Gastrocnemius medialis (tissue), 4 donors: ENCODE data around the gene EPO. TPM values are rescaled to one million over a fixed set of nuclear protein-coding genes. Genes with fewer than 3 reads are reported as not detected.
A peak's percentile ranks its signal among the peaks of the same experiment; 100 is the strongest.

Experiments used
- ATAC-seq, 2 donors: fragments of 150-250 bp; one replicate each; pipeline ENCODE4 v1.9.1; 2016
- DNase-seq, 2 donors: peaks; one replicate each; pipeline ENCODE4 v3.0.0-alpha.2; 2019
- H3K27ac ChIP-seq, 4 donors: fragments of 200-600 bp; sonication (generic); 1 replicate in 1 of 4; 2 replicates in 3 of 4; pipeline ENCODE4 v1.5.1; 2016 to 2018; ENCODE audit warnings: mild to moderate bottlenecking in 2 of 4, moderate library complexity in 1 of 4
- H3K27me3 ChIP-seq, 3 donors: fragments of 200-600 bp; sonication (generic) in 2 of 3; 1 replicate in 1 of 3; 2 replicates in 2 of 3; pipeline versions ENCODE4 v1.5.1 to v1.6.0; 2016 to 2019; ENCODE audit warnings: mild to moderate bottlenecking in 1 of 3, moderate library complexity in 1 of 3
- H3K36me3 ChIP-seq, 2 donors: fragments of 200-600 bp; sonication (generic) in 1 of 2; one replicate each; pipeline ENCODE4 v1.5.1; 2017 to 2018
- H3K4me1 ChIP-seq, 2 donors: fragments of 200-600 bp; sonication (generic) in 1 of 2; one replicate each; pipeline ENCODE4 v1.5.1; 2016 to 2017; ENCODE audit warnings: mild to moderate bottlenecking in 2 of 2
- H3K4me3 ChIP-seq, 4 donors: fragments of 200-600 bp; sonication (generic) in 3 of 4; 1 replicate in 1 of 4; 2 replicates in 3 of 4; pipeline ENCODE4 v1.5.1; 2016 to 2019; ENCODE audit warnings: mild to moderate bottlenecking in 2 of 4
- H3K9me3 ChIP-seq, 3 donors: fragments of 200-600 bp; sonication (generic) in 2 of 3; 1 replicate in 1 of 3; 2 replicates in 2 of 3; pipeline ENCODE4 v1.5.1; 2016 to 2019
- CTCF ChIP-seq, 5 experiments: fragments of 450-650 bp in 3 of 5; fragments of 200-600 bp in 2 of 5; sonication (generic) in 2 of 5; IDR thresholded peaks in 4 of 5; conservative IDR thresholded peaks in 1 of 5; 1 replicate in 4 of 5; 2 replicates in 1 of 5; pipeline ENCODE4 v1.5.1; 2016 to 2019; ENCODE audit warnings: antibody characterized with exemption in 5 of 5, mild to moderate bottlenecking in 3 of 5, moderate library complexity in 3 of 5
- POLR2A ChIP-seq, 2 donors: fragments of 450-650 bp; IDR thresholded peaks; one replicate each; pipeline ENCODE4 v1.6.1; 2017; ENCODE audit warnings: antibody characterized with exemption in 2 of 2, mild to moderate bottlenecking in 2 of 2, moderate library complexity in 2 of 2
- in situ Hi-C, 4 donors: fragments of 200-750 bp; cut with MboI; loops; one replicate each; pipeline versions ENCODE4 v1.15.0 to v1.8.0; 2017; ENCODE audit warnings: low sequenced_read_pairs in 4 of 4
- intact Hi-C: fragments of 100-400 bp; cut with DNase I; formaldehyde crosslinking; loops from one replicate; pipeline ENCODE4 v1.15.1; 2023; ENCODE audit warnings: low total_unique reads
- total RNA-seq, 4 donors: library from RNA; depleted of rRNA; stranded (reverse); fragments of >200 nt; gene quantifications; one replicate each; pipeline versions ENCODE4 v1.1.0 to v1.2.3, GENCODE V29; 2016

EPO gene
- total RNA-seq, 4 donors from 2014 or later: not detected

GRCh38 chr7:100680576-100681271 lies 39.5 kb upstream of the EPO start:
- DNase-seq (no peak), ATAC-seq (no peak)
- H3K27me3 ChIP-seq: no peaks in the 10 kb centered on the region
- peak overlapping the region; percentile 28 to 58 (median 44) for H3K27ac ChIP-seq
- TF ChIP-seq CTCF (IDR thresholded peaks at IDR 0.05 in 4 of 5, conservative IDR thresholded peaks at IDR 0.05 in 1 of 5) (no peak), POLR2A (IDR thresholded peaks at IDR 0.05) (no peak)
- H3K4me3 ChIP-seq: no peak overlapping the region
- intact Hi-C loops (no loop called here), in situ Hi-C loops (no loop called here)
- H3K36me3 ChIP-seq: peaks cover 0 to 75% of the 10 kb centered on the region in 2 donors
- H3K4me1 ChIP-seq: peaks cover 0 to 8% of the 10 kb centered on the region in 2 donors
- H3K9me3 ChIP-seq: no peaks in the 10 kb centered on the region

- Histone ChIP-seq H3K36me3 (peaks cover 0 to 81% of the 10 kb centered on the region in 2 donors), H3K9me3 (no peaks in the 10 kb centered on the region), H3K4me3 (no peak overlapping the region), H3K27ac (no peak overlapping the region), H3K4me1 (no peaks in the 10 kb centered on the region), H3K27me3 (no peaks in the 10 kb centered on the region)
- ATAC-seq (no peak), DNase-seq (no peak)
- intact Hi-C loops (no loop called here), in situ Hi-C loops (no loop called here)
- TF ChIP-seq POLR2A (IDR thresholded peaks at IDR 0.05): no peak
- no peak for TF ChIP-seq CTCF (IDR thresholded peaks at IDR 0.05 in 4 of 5, conservative IDR thresholded peaks at IDR 0.05 in 1 of 5)
Observed at GRCh38 chr7:100681491-100682227, 38.6 kb upstream of the EPO start.

GRCh38 chr7:100682228-100682741 lies 38.0 kb upstream of the EPO start:
- intact Hi-C loops: no loop called here
- H3K36me3 ChIP-seq: peaks cover 0 to 81% of the 10 kb centered on the region in 2 donors
- in situ Hi-C loops: no loop called here
- no peak overlapping the region for H3K4me3 ChIP-seq
- no peaks in the 10 kb centered on the region for H3K4me1 ChIP-seq
- H3K27ac ChIP-seq: no peak overlapping the region
- TF ChIP-seq POLR2A (IDR thresholded peaks at IDR 0.05): no peak
- no peak for TF ChIP-seq CTCF (IDR thresholded peaks at IDR 0.05 in 4 of 5, conservative IDR thresholded peaks at IDR 0.05 in 1 of 5)
- H3K27me3 ChIP-seq: no peaks in the 10 kb centered on the region
- no peak for DNase-seq
- ATAC-seq: no peak
- no peaks in the 10 kb centered on the region for H3K9me3 ChIP-seq

- intact Hi-C loops: no loop called here
- Histone ChIP-seq H3K9me3 (no peaks in the 10 kb centered on the region), H3K4me1 (no peaks in the 10 kb centered on the region), H3K27ac (no peak overlapping the region), H3K27me3 (no peaks in the 10 kb centered on the region), H3K4me3 (no peak overlapping the region), H3K36me3 (peaks cover 0 to 81% of the 10 kb centered on the region in 2 donors)
- DNase-seq (no peak), ATAC-seq (no peak)
- no peak for TF ChIP-seq CTCF (IDR thresholded peaks at IDR 0.05 in 4 of 5, conservative IDR thresholded peaks at IDR 0.05 in 1 of 5)
- TF ChIP-seq POLR2A (IDR thresholded peaks at IDR 0.05): no peak
- in situ Hi-C loops: no loop called here
Observed at GRCh38 chr7:100682991-100683658, 37.1 kb upstream of the EPO start.
